GM19438 (cell line): ENCODE measurements around the gene MALRD1.

Experiments used
- ATAC-seq: cut with Tn5 transposase; IDR thresholded peaks from one replicate; pipeline ENCODE4 v1.9.1; 2021; ENCODE audit warnings: low read depth; ENCODE audit not compliant: unreplicated experiment

Gene MALRD1

GRCh38 chr10:19209319-19209718, 160.7 kb downstream of the MALRD1 start:
- no peak for ATAC-seq

GRCh38 chr10:19212590-19212989, 164.0 kb downstream of the MALRD1 start:
- ATAC-seq = no peak

- no peak for ATAC-seq
These were observed 172.6 kb downstream of the MALRD1 start for GRCh38 chr10:19221216-19221615.

GRCh38 chr10:19226025-19226424, 177.4 kb downstream of the MALRD1 start:
- ATAC-seq = no peak

GRCh38 chr10:19231034-19231433, 182.4 kb downstream of the MALRD1 start:
- no peak for ATAC-seq

- no peak for ATAC-seq
These were observed 197.5 kb downstream of the MALRD1 start for GRCh38 chr10:19245889-19246752.

- no peak for ATAC-seq
These were observed 199.2 kb downstream of the MALRD1 start for GRCh38 chr10:19247843-19248242.

GRCh38 chr10:19250546-19250945, 201.9 kb downstream of the MALRD1 start:
- ATAC-seq = no peak

GRCh38 chr10:19252531-19252930, 203.9 kb downstream of the MALRD1 start:
- no peak for ATAC-seq

GRCh38 chr10:19256331-19256730, 207.7 kb downstream of the MALRD1 start:
- no peak for ATAC-seq

GRCh38 chr10:19263262-19263661, 214.7 kb downstream of the MALRD1 start:
- ATAC-seq = no peak

GRCh38 chr10:19283285-19283684, 234.7 kb downstream of the MALRD1 start:
- ATAC-seq = no peak

- ATAC-seq = no peak
These were observed 235.2 kb downstream of the MALRD1 start for GRCh38 chr10:19283786-19284185.

- no peak for ATAC-seq
These were observed 242.2 kb downstream of the MALRD1 start for GRCh38 chr10:19290770-19291169.

GRCh38 chr10:19294233-19294632, 245.6 kb downstream of the MALRD1 start:
- no peak for ATAC-seq

- no peak for ATAC-seq
These were observed 251.0 kb downstream of the MALRD1 start for GRCh38 chr10:19299645-19300044.

GRCh38 chr10:19302117-19302516, 253.5 kb downstream of the MALRD1 start:
- ATAC-seq = no peak

- ATAC-seq = no peak
These were observed 261.5 kb downstream of the MALRD1 start for GRCh38 chr10:19310066-19310465.

- ATAC-seq = no peak
These were observed 267.7 kb downstream of the MALRD1 start for GRCh38 chr10:19316204-19316870.

- ATAC-seq = no peak
These were observed 269.4 kb downstream of the MALRD1 start for GRCh38 chr10:19317952-19318351.

GRCh38 chr10:19325581-19325980, 277.0 kb downstream of the MALRD1 start:
- no peak for ATAC-seq

GRCh38 chr10:19328582-19328981, 280.0 kb downstream of the MALRD1 start:
- ATAC-seq = no peak
